ENCODE measurements around the gene MYO1D. TPM values are rescaled to one million over a fixed set of nuclear protein-coding genes. Genes with fewer than 3 reads are reported as not detected.

MYO1D gene
- total RNA-seq, 1 experiment from 2014 or later = 35.7 TPM

DNA sequence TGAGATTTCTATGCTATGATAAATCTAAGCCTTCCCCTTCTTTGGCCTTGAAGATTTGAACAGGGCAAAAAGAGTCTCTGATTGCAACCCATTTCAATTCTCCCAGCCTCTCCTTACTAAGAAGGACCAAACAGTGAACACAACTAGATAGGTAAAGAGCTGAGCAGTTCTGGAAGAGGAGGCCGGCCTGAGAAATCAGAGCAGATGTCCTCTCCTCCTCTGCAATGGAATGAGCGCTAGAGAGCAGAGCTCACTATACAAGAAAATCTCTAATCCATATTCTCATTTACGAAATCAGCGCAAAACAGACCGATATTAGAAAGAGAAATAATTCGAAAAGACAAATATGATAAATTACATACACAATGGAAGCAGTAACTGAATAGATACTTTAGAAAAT, 266.0 kb downstream of the MYO1D start:
- DNase-seq (ENCODE audit: low read depth, low spot score) (no peak), ATAC-seq (no peak)
- Histone ChIP-seq H3K4me2 (ENCODE audit: low read length) (no peak overlapping the region), H3K79me2 (ENCODE audit: insufficient read depth, low read length) (no peaks in the 10 kb centered on the region), H3K27me3 (ENCODE audit: insufficient read depth, low read length) (no peaks in the 10 kb centered on the region), H3K4me1 (ENCODE audit: control insufficient read depth in 1 of 2, insufficient read depth in 2 of 2, low read length in 2 of 2) (peaks cover 3 to 7% of the 10 kb centered on the region in 2 experiments; a peak in 2 of 4 replicates), H3K9me3 (ENCODE audit: control insufficient read depth in 1 of 2, insufficient read depth in 1 of 2, low read depth in 1 of 2, low read length in 2 of 2) (no peaks in the 10 kb centered on the region), H4K20me1 (ENCODE audit: insufficient read depth) (no peaks in the 10 kb centered on the region), H3K36me3 (ENCODE audit: control insufficient read depth in 1 of 2, insufficient read depth in 2 of 2, low read length in 2 of 2) (no peaks in the 10 kb centered on the region), H3K27ac (ENCODE audit: low read depth, low read length) (no peak overlapping the region), H3K9ac (ENCODE audit: low read length) (no peak overlapping the region), H3K9me2 (ENCODE audit: insufficient read depth) (no peaks in the 10 kb centered on the region), H3K4me3 (replicated peaks in 1 of 2; ENCODE audit: low read depth in 1 of 2, low read length in 2 of 2) (no peak overlapping the region), H2AFZ (ENCODE audit: low read depth, low read length, poor library complexity, severe bottlenecking) (no peak overlapping the region)
- CTCF ChIA-PET = no interaction called here
- RAD21 ChIA-PET (ENCODE audit: low non-redundant PET in 1 of 2, low total read pairs in 2 of 2, uncharacterized antibody in 2 of 2, unreplicated experiment in 2 of 2) = no interaction called here
- TF ChIP-seq YY1 (IDR thresholded peaks at IDR 0.05; ENCODE audit: extremely low read depth, insufficient replicate concordance, low read depth, low read length) (no peak), EZH2 (IDR thresholded peaks at IDR 0.05) (no peak), SIN3A (IDR thresholded peaks at IDR 0.05; ENCODE audit: low read depth) (no peak), TCF7L2 (IDR thresholded peaks at IDR 0.05; ENCODE audit: borderline replicate concordance, extremely low read depth, insufficient read depth, insufficient read length) (no peak)
- no TSS peak for BruUV-seq (replicated peaks)
- intact Hi-C loops (cut with micrococcal nuclease) = loop anchor here (5.0 kb wide), 1 partner anchor 129 kb away; no protein-coding TSS in a partner anchor
- POLR2A ChIA-PET = no interaction called here

- ATAC-seq (no peak), DNase-seq (ENCODE audit: low read depth, low spot score) (no peak)
- Histone ChIP-seq H3K4me1 (ENCODE audit: control insufficient read depth in 1 of 2, insufficient read depth in 2 of 2, low read length in 2 of 2) (peaks cover 3 to 7% of the 10 kb centered on the region in 2 experiments; a peak in 2 of 4 replicates), H3K9me2 (ENCODE audit: insufficient read depth) (no peaks in the 10 kb centered on the region), H2AFZ (ENCODE audit: low read depth, low read length, poor library complexity, severe bottlenecking) (no peak overlapping the region), H4K20me1 (ENCODE audit: insufficient read depth) (no peaks in the 10 kb centered on the region), H3K9ac (ENCODE audit: low read length) (no peak overlapping the region), H3K79me2 (ENCODE audit: insufficient read depth, low read length) (no peaks in the 10 kb centered on the region), H3K27ac (ENCODE audit: low read depth, low read length) (no peak overlapping the region), H3K4me2 (ENCODE audit: low read length) (no peak overlapping the region), H3K36me3 (ENCODE audit: control insufficient read depth in 1 of 2, insufficient read depth in 2 of 2, low read length in 2 of 2) (no peaks in the 10 kb centered on the region), H3K27me3 (ENCODE audit: insufficient read depth, low read length) (no peaks in the 10 kb centered on the region), H3K9me3 (ENCODE audit: control insufficient read depth in 1 of 2, insufficient read depth in 1 of 2, low read depth in 1 of 2, low read length in 2 of 2) (no peaks in the 10 kb centered on the region), H3K4me3 (replicated peaks in 1 of 2; ENCODE audit: low read depth in 1 of 2, low read length in 2 of 2) (no peak overlapping the region)
- no TSS peak for BruUV-seq (replicated peaks)
- POLR2A ChIA-PET = no interaction called here
- intact Hi-C loops (cut with micrococcal nuclease) = loop anchor here (2.0 to 5.0 kb wide), 2 partner anchors 128 to 149 kb away; no protein-coding TSS in a partner anchor
- RAD21 ChIA-PET (ENCODE audit: low non-redundant PET in 1 of 2, low total read pairs in 2 of 2, uncharacterized antibody in 2 of 2, unreplicated experiment in 2 of 2) = no interaction called here
- CTCF ChIA-PET = no interaction called here
- TF ChIP-seq JUND (IDR thresholded peaks at IDR 0.05) (no peak), EGR1 (IDR thresholded peaks at IDR 0.05; ENCODE audit: low read depth) (no peak), CTCF (IDR thresholded peaks at IDR 0.05 in 2 of 3, conservative IDR thresholded peaks at IDR 0.05 in 1 of 3; ENCODE audit: borderline replicate concordance in 1 of 3, insufficient read depth in 1 of 3, low read depth in 2 of 3, low read length in 2 of 3) (no peak), FOSL1 (IDR thresholded peaks at IDR 0.05; ENCODE audit: low read depth) (no peak), SRF (IDR thresholded peaks at IDR 0.05; ENCODE audit: low read depth) (no peak), POLR2AphosphoS5 (IDR thresholded peaks at IDR 0.05; ENCODE audit: low read depth, low read length) (no peak), YY1 (IDR thresholded peaks at IDR 0.05; ENCODE audit: extremely low read depth, insufficient replicate concordance, low read depth, low read length) (no peak), SP1 (IDR thresholded peaks at IDR 0.05; ENCODE audit: low read depth) (no peak), CEBPB (IDR thresholded peaks at IDR 0.05; ENCODE audit: low read depth) (no peak), EZH2 (IDR thresholded peaks at IDR 0.05) (no peak), ELF1 (IDR thresholded peaks at IDR 0.05; ENCODE audit: borderline replicate concordance, low read depth) (no peak)
- TF ChIP-seq, protein P1, sequence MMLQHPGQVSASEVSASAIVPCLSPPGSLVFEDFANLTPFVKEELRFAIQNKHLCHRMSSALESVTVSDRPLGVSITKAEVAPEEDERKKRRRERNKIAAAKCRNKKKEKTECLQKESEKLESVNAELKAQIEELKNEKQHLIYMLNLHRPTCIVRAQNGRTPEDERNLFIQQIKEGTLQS (IDR thresholded peaks at IDR 0.05) = no peak
- TF ChIP-seq, protein P2, sequence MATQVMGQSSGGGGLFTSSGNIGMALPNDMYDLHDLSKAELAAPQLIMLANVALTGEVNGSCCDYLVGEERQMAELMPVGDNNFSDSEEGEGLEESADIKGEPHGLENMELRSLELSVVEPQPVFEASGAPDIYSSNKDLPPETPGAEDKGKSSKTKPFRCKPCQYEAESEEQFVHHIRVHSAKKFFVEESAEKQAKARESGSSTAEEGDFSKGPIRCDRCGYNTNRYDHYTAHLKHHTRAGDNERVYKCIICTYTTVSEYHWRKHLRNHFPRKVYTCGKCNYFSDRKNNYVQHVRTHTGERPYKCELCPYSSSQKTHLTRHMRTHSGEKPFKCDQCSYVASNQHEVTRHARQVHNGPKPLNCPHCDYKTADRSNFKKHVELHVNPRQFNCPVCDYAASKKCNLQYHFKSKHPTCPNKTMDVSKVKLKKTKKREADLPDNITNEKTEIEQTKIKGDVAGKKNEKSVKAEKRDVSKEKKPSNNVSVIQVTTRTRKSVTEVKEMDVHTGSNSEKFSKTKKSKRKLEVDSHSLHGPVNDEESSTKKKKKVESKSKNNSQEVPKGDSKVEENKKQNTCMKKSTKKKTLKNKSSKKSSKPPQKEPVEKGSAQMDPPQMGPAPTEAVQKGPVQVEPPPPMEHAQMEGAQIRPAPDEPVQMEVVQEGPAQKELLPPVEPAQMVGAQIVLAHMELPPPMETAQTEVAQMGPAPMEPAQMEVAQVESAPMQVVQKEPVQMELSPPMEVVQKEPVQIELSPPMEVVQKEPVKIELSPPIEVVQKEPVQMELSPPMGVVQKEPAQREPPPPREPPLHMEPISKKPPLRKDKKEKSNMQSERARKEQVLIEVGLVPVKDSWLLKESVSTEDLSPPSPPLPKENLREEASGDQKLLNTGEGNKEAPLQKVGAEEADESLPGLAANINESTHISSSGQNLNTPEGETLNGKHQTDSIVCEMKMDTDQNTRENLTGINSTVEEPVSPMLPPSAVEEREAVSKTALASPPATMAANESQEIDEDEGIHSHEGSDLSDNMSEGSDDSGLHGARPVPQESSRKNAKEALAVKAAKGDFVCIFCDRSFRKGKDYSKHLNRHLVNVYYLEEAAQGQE (IDR thresholded peaks at IDR 0.05; ENCODE audit: low read depth) = no peak
These were observed 266.9 kb downstream of the MYO1D start for GRCh38 chr17:32609884-32610650.

Data from HCT116 (cell line).